Suppressor macrophage treated with lipopolysaccharide for 4 hours (primary cell): ENCODE measurements around the gene TMEM30A.

ENCODE experiments used
- DNase-seq: peaks from one replicate; pipeline ENCODE4 v3.0.0-alpha.2; 2020

The TMEM30A gene

DNA sequence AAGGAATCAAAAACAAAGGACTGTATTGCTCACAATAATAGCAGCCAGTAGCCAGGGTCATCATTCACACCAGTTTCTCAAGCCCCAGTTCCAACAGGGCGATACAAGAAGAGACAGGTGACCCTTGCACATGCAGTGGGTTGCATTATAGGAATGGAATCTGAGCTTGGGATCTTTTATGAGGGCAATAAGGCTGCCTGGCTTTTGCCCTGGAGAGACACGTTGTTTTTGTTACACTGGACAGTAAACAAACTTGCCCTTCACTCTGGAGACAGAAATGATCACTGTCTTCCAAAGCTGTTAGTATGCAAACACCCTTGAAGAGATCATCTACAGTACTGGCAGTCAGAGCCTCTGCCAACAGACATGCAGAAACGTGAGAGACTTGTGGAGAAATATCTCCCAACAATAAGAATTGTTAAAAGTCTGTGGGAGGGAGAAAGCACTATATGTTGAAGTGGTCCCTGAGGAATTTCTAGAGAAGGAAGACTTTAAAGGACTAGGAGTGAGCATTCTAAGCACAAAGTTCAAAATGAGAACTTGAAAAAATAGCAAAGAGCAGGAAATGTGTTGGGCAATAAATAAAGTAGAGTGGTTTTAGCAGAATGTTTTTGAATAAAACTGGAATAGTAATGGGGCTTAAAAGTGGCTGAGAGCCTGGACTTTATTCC, 72.5 kb downstream of the TMEM30A start:
- no peak for DNase-seq

DNA sequence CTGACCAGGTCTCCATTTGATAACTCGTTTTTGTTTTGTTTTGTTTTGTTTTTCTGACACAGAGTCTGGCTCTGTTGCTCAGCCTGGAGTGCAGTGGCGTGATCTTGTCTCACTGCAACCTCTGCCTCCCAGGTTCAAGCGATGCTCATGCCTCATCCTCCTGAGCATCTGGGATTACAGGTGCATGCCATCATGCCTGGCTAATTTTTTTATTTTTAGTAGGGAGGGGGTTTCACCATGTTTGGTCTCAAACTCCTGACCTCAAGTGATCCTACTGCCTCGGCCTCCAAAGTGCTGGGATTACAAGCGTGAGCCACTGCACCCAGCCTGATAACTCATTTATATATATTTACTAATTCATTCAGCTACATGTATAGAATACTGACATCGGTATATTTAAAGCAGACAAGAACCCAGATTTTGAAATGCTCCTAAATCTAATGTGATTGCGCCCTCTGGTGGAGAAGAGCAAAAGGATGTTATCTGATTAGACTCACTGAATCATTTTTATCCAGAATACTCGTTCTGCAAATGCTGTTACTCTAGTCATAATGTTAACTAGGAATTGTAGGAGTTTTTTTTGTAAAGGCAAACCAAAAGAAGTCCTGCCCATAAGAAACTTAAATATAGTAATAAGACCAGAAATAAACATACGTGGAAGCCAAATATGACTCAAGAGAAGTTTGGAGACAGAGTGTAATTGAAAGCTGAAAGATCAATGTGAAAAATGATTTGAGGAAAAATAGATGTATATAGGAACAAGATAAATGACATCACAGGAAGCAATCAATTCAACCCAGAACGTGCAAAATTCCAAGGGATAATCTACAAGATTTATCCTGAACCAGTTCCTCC, 73.5 kb downstream of the TMEM30A start:
- DNase-seq: peak; percentile 85

DNA sequence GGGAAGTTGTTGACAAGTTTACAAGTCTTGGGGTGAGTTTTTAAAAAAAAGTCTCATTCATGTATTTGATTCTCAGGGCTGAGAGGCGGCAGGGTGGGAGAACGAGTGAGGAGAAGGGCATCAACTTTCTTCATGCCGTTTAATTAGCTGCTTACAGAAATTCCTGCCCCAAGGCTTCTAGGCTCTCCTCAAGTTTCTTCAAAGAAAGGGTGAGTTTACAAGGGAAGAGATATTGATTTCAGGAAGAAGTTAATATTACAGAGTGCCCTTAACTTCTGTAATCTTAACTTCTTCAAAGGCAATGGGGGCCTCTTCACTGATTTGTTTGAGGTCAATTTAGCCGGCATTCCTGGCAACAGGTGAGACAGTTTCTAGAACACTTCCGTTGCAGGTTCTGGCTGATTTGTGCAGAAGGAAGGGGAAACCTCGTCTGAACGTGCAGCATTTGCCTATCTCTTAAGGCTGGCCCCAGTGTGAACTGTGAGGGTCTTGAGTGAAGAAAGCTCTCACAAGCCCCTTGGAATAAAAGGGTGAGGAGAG, 75.3 kb downstream of the TMEM30A start:
- DNase-seq: no peak

DNA sequence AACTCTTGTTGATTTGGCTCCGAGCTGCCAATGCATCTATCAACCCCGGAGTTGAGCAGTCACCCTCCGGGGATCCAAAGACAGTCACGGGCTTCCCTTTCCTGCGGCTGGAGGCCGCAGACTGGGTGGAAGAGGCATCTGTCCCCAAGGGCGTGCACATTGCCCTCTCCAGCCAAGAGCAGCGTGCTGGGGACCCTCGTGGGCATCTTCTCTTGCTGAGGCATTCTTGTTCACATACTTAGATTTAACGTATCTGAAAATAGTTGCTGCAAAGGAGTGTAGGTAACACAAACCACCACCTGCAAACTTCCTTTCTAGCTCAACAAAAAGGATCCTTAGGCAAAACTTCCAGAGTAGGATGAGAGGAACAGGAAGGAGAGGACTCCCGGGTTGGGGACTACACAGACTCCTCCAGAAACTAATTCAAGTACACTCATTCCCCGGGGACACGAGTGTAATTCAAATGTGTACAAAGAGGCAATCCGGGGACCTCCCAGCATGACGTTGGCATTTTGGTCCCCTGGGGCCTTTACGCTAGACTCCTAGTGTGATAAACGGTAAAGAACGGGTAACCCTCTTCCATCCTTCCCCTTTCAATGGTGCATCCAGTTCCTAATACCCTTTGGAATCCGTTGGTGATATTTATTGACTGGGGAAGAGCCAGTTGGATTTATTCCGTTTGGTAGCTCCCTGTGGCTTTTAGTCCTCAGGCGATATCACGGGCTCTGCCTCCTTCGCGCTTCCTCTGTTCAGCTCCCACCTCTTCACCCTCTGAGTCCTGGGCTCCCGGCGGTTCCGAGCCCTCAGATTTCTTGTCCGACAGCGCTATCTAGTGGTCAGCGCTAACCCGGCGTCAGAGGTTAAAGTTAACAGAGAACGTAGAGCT, 76.1 kb downstream of the TMEM30A start:
- DNase-seq: peak; percentile 87

DNA sequence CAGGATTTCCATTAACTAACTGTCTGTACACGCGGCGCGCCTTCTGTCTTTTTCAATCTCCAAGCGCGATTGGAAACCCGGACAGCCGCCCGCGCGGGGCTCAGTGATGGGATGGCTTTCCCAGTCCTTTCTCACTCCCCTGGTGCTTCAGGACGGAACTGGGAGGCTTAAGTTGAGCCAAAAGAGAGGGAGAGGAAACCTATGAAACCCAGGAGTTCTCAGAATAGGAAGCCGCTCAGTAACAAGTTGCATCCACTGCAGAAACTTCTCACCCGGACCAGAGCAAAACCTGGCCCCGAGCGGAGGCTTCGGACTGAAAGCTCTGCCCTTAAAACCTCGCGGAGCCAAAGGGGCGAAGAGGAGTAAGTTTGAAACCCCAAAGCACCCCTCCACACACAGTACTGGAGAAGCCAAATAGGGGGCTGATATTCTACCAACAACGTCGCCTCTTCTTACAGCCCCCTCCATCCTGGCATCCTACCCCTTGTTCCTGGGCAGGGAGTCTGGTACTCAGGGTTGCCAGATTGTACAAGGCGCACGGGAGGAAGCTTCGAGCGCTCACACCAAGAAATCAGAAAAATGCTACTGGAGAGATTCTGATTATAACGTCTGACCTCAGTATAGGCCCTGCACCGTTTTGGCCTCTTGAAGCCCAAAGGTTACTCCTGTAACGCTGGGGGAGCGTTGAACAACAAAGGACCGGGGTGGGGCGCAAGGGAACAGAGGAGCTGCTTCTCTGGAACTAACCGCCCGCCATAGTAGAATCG, 77.8 kb downstream of the TMEM30A start:
- DNase-seq: no peak

DNA sequence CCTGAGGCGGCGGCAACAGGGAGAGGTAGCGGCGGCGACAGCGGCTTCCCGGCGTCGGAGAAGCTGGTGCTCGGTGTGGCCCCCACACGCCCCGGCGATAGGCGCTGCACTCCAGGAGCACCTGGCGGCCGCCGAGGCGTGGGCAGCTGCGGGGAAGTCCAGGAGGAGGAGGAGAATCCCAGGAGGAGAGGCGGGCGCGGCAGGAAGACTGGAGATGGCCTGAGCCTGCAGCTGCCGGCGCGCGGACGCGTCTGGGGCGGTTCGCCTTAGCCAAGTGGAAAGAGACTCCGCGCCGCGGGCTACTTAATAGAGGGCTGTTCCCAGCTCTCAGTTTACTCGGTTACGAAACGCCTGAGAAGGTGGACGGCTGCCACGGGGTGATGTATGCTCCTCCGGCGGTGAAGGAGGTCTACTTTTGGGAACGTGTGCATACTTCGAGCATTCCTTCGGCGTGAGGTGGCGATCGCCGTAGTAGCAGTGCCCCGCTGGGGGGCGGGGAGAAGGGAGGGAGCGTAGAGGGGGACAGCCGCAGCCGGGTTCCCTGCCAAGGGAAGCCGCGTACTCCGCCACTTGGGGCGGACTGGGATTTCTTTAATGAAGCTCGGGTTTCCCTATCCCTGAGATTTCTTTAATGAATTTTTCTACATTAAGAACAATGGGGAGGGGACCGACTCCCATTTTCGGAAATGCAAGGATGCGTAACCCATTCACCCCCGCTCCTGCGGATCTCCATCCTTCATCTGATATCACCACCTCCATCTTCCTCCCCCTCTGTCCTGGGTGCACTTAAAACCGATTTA, 78.6 kb downstream of the TMEM30A start, which contains the start of gene COL12A1:
TSS of gene COL12A1 (minus strand) at position 278 of the 800 bp plus-strand sequence. CDS start 3,261 bp downstream, outside the sequence.
- DNase-seq: no peak

DNA sequence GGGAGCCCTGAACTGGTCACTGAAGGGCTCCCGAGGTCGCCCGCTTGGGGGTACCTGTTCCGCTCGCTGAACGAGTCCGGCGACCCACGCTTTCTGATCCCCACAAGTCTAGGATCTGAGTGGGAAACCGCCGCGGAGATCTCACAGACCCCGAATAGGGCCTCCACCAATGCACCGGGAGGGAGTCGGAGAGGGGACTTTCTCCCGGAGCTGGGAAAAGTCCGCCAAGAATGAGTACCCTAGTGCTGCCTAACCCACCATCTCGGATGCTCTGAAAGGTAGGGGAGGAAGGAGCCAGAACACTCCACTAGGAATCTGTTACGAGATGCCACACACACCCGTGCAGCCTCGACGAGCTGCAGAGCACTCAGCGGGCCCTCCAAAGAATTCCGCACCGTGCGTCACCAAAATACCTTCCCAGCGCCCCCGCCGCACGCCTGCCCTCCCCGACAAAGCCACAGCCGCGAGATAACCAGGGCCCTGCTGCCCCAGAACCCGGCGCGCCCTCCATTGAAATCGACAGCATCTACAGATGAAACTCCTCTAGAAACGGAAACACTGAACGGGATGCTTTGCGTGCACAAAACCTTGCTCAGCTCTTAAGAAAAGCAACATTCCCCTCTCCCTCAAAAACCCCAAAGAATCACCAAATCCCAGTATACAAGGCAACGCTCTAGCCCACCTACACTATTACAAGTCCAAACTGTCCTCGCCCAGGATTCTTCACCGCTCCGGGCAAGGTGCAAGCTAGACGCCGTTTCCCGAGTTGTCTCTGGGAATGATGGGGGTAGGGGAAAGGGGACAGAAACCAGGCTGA, 79.4 kb downstream of the TMEM30A start:
- DNase-seq: no peak

DNA sequence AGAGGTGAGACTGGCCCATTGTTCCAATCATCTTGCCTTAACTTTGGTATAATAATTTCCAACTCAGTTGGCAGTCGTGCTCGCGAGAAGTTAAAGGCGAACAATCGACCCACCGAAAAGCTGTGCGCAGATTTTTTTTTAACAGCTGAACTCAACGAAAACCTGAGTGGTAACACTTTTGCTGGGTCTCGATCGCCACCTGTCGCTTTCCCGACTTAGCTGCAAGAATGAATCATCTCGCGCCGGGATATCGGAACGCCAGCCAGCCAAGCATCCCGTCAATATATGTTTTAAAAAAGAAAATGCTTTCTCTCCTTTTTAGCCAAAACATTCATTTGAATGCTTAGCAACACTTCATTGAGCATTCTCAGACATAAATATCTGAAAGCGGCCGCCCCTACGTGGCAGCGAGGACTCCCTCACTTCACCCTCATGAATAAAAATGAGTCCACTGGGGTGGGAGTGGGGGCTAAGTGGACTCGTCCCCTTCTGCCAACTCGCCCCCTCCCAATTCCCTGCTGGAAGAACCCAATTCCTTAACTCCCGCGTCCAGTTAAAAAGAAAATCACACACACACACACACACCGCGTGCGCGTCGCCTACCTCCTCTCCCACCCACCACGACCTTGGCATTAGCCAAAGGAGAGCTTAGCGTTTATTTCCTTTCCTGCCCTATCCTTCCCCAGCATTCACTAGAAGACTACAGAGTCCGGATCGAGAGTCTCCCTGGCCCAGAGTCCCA, 80.2 kb downstream of the TMEM30A start:
- DNase-seq: peak; percentile 35

DNA sequence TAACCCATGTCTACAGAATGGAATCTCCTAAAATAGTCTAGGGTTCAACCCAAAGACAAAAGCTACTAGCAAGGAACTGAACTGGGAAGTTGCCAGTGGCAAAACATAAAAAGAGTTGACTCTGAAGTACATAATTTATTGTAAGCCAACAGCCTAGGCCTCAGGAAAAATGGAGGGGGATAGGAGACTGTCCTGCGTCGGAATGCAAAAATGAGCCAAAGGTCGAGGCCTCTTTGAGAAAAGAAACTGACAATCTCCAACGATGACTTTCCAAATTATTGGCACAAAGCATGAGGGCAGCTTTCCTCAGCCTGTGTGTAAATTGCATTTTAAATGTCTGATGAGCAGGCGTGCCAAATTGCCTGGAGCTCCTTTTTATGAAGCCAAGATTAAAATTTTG, 80.9 kb downstream of the TMEM30A start:
- DNase-seq: no peak
